Nucleus accumbens (tissue), 56 donors: Measurements from ENCODE around the gene RNLS.

ENCODE experiments used
- DNase-seq, 56 donors: peaks; one replicate each; lab custom pipeline; 2025; lab: John Stamatoyannopoulos, UW

The RNLS gene

GRCh38 chr10:88526501-88527105 lies 56.5 kb downstream of the RNLS start:
- DNase-seq: no peak

DNA sequence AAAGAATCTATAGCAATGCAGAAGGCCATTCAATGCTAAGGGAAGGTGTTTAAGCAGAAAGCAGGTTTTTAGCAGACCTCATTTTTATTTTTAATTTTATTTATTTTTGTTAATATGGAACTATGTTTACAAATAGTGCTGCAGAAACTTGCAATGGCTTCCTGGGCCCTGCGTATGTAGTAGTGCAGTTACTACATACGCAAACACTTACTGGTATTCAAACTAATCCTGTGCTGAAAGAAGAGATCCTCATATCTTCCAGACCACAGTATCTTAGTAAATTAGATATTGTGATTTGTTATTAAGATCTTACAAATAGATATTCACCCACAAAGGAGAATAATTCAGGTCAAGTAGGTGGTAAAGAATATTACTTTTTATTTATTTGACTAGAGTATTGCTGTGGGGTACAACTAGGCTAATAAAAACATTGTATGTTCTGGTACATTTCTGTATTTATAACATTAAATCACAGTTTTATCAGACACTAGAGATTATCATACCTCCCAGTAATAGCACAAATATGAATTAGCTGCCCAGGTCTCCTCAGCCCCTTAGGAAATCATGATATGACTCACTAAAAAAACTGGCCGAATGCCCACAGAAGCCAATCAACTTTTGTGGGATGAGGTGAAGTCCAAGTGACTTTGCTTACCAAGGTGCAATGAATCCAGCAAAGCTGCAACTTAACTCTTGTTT lies 57.6 kb downstream of the RNLS start:
- no peak for DNase-seq

DNA sequence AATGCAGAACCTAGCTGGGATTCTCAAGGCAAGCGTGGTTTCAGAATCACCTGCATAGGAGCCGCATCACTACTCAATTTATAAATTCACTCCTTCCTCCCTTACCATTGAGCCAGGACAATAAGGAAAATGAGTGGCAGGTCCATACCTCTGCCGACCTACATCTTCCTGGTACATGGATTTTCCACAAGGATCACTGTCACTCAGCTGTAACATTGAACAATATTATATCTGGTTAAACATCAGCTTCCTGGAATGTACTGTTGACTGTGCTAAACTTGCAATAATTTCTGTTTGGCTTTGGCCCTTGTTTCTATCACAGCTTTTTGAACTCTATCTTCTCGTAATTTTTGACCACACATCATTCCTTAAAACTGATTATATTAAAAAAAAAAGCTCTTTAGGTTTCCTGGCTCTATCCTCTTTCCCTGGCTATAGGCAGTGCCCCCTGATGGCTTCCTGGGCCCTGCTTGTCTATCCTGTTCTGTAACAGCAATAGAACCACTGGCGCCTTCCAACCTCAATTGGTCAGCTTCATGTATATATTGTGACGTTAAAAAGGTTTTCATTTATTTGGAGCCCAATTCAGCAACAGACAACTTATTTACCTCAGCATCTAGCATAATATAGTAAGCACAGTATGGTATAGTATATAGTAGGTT lies 59.2 kb downstream of the RNLS start:
- no peak for DNase-seq

- DNase-seq: no peak
Observed at GRCh38 chr10:88522715-88523114, 60.4 kb downstream of the RNLS start.

GRCh38 chr10:88521791-88522190 lies 61.3 kb downstream of the RNLS start:
- no peak for DNase-seq

DNA sequence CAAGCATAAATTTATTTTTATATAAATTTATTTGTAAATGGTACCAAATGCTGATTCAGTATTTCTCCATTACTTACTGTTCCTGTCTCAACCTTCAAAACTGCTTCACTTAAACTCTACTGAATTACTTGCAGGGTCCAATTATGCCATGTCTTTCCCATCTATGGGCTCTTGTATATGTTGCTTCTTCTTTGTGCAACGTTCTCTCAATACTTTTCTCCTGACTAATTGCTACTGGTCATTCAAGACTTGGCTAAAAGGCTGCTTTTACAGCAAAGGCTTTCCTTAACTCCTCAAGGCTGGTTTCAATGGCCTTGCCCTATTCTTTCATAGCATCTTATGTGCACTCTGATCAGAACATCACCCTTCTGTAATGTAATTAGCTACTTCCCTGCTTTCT lies 67.9 kb downstream of the RNLS start:
- no peak for DNase-seq

GRCh38 chr10:88512599-88512998 lies 70.5 kb downstream of the RNLS start:
- no peak for DNase-seq

GRCh38 chr10:88508796-88509195 lies 74.3 kb downstream of the RNLS start:
- no peak for DNase-seq

DNA sequence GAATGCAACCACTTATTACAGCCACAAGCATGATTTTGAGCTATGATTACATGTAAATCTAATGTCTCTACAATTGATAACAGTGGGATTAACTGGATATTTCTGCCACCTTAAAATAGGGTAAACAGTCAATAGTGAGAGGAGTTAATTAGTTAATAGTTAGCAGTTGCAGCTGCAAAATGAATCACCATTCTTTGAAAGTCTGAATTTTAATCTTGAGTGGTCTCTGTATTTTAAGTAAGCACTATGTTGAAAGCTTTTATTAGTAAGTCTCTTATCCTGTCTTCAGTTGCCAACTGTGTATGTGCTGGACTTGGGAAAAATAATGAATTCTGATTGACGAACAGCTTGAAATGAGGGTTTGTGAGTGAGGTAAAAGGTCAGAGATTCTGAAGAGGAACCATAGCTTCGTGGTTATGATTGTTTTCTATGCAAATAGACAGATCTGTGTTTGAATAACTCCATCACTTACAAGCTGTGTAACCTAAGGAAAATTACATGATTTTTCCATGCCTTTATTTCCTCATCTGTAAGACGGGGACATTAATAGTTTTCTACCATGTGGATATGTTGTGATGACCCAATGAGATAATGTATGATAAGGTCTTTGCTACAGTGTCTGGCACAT lies 75.2 kb downstream of the RNLS start:
- DNase-seq: no peak

GRCh38 chr10:88507404-88507803 lies 75.7 kb downstream of the RNLS start:
- no peak for DNase-seq

- DNase-seq: no peak
Observed at GRCh38 chr10:88505680-88506215, 77.4 kb downstream of the RNLS start.

GRCh38 chr10:88505265-88505664 lies 77.9 kb downstream of the RNLS start:
- DNase-seq: no peak

DNA sequence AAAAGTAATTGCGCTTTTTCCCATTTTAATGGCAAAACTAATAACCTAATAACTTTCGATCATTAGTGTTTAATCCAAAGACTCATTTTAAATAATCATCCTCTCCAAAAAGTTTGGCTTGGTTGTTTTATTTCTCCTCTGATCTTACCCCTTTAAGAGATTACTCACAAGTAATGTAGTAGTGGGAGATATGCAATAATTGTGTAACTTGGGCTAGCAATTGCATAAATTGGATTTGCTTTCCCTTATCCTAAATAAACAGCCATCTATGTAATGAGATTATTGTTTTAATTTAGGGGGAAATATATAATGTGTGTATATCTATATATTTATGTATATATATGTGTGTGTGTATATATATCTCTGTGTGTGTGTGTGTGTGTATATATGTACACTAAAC lies 82.5 kb downstream of the RNLS start:
- no peak for DNase-seq

DNA sequence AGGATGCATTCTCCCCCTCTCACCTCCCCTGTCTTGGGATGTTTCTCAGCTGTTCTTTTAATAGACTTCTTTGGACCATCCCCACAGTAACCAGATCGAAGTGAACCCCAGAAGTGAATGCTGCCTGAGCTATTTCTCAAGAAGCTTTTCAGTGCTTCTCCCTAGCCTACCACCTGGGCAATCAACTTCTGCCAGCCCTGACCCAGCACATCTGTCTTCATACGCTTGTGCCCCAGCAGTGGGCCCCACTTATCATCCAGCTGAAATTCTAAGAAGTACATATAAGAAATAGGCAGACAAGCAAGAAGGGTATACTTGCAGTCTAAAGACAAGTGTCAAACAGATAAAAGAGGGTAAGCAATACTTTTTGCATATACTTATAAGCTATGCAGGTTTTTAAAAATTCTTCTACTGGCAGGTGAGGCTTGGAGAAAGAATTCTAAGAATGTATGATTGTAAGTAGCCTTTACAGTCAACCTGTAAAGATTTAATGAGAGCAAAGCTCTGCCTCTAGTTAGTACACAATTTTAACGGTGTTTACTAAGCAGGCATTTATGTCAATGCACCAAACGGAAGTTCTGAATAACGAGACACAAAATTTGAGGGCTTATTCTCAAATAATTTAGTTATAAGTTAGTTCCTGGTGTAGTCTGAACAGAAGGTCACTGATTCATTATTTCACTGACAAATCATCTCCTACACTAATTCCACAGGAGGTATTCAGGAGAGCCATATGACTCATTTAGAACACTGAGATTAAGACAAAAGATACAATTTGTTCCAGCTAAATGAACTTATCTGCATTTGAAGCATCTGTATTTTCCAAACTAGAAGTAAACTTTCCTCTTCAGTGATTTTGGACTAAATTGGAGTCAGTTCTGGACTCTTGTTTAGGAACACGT lies 83.3 kb downstream of the RNLS start:
- DNase-seq: no peak

DNA sequence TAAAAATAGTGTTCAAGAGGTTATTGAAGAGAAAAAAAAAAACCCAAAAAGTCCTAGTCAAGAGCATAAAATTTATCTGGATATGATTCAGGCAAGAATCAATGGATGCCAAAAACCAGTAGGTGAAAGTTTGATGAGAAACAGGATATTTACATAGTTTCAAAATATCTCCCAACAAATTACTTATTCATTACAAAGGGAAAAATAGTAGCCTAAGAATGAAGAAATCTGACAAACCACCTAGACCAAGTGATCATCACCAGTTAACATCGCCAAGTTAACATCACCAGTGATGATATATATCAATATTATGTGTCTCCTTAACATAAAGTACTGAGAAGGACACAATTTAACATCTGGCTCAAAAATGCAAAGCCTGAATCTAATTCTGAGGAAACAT lies 85.2 kb downstream of the RNLS start:
- no peak for DNase-seq

- DNase-seq: no peak
Observed at GRCh38 chr10:88494537-88494936, 88.6 kb downstream of the RNLS start.

DNA sequence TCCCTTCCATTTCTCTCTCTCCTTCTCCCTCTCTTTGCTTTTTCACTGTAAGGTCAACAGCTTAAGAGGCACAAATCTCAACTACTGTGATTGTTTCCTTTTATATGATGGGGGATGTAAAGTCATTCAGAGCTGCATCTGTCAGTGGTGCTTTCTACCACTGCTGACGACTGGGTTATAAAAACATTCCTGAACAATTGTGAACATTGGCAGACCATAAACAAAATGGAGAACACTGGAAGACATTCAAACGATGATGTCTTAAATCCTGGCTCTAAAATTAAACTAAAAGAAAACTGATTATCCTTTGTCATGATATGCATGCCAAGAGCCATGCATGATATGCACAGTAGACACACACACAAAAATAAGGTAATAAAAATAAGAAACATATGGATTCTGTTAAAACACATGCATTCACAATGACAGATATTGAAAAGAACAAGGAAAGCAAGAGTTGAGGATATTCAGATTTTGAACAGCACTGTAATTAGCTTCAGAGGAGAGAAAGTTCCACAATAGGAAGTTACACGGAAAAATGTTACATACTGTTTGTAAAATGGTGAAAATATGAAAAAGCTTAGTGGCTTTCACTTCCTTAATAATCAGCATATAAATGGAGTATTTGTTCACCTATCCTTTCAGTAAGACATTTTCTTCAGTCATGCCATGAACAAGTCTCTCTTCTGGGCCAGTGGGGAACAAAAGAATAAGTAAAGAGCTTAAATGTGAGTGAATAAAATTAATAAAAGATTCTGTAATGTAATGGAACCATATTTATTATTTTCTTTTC lies 89.2 kb downstream of the RNLS start:
- DNase-seq: no peak

DNA sequence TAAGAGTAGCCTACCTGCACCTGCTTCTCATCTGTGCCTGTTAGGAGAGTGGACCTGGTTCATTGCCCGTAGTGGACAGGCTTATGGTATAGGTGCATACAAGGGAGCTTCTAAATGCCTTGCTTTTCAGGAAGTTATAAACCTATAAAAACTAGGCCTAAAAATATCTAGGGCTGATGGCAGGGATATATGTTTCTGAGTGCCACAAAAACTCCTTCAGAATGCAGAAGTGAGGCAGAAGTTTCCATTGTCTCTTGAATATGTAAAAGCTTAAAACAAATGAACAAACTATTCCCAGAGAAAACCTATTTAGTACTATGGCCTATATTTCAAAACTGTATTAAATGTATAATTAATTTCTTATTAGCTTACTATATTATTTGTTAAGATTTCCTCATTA lies 91.8 kb downstream of the RNLS start:
- DNase-seq: no peak

- no peak for DNase-seq
Observed at GRCh38 chr10:88490231-88490980, 92.7 kb downstream of the RNLS start.
